Femur (tissue), 1 donor: ENCODE results near the gene BPIFA3.

Experiments used
- DNase-seq: peaks from one replicate; pipeline ENCODE4 v3.0.0-alpha.2; 2017

BPIFA3 gene

DNA sequence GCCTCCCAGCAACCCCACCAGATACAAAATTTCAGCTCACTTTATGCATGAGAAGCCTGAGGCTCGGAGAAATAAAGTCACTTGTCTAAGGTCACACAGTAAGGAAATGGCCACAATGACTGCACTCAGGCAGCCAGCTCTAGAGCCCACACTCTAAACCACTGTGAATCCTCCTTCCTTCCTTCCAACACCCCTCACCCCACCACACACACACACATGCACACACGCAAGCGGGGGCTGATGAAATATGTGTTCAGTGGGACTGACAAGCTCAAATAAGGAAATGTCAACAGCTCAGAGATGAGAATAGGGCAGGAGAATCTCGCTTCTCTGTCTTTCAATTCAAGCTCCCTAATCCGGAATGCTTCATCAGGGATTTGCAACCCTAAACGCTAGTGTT lies 12.7 kb downstream of the BPIFA3 start:
- no peak for DNase-seq

- no peak for DNase-seq
Measured at GRCh38 chr20:33231237-33231636, 14.1 kb downstream of the BPIFA3 start.

- DNase-seq: no peak
Measured at GRCh38 chr20:33232486-33233072, 15.4 kb downstream of the BPIFA3 start.

DNA sequence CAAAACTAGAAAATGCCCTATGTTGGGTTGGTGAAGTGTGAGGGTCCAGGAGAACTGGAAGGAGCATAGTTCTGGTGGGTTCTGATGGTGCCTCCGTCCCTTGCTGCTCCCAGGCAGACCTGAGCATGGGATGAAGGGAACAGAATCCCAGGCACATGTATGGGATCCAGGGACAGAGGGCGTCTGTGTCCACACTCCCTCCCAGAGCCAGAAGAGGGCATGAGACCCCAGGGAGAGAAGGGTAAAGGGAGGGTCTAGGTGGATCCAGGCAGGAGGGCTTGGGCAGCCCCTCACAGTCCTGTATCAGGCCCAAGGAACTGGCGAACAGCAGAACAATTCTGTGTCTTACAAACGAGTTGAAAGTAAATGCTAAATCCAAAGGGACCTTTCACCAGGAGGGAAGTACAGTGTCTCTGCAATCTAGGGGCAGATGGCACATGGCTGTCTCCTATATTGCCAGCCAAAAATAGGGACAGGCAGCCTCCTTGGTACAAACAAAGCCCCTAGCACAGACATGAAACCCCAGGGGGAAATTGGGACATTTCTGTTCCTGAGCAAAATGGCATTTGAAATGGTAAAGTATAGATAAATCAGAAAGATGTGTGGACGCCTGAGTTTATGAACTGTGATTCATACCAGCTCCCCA lies 16.1 kb downstream of the BPIFA3 start:
- no peak for DNase-seq

- no peak for DNase-seq
Measured at GRCh38 chr20:33234050-33234449, 16.9 kb downstream of the BPIFA3 start.

- no peak for DNase-seq
Measured at GRCh38 chr20:33235696-33236095, 18.5 kb downstream of the BPIFA3 start, which contains the start of gene BPIFA1. BPIFA1 (plus strand) TSS chr20:33235996; CDS start chr20:33237712, 1,716 bp downstream.

- no peak for DNase-seq
Measured at GRCh38 chr20:33236351-33236750, 19.2 kb downstream of the BPIFA3 start.

DNA sequence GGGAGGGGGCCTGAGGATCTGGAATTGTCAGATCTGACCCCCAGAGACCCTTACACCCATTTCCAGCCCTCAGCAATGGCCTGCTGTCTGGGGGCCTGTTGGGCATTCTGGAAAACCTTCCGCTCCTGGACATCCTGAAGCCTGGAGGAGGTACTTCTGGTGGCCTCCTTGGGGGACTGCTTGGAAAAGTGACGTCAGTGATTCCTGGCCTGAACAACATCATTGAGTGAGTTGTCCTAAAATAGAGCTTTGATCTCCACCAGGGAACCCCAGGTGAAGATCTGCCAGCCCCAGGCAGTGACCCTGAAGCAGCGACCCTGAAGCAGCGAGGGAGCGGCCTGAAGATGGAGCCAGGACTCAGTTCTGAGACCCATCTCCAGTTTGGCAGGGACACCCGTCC lies 20.8 kb downstream of the BPIFA3 start:
- no peak for DNase-seq

GRCh38 chr20:33239418-33239817 lies 22.3 kb downstream of the BPIFA3 start:
- no peak for DNase-seq

DNA sequence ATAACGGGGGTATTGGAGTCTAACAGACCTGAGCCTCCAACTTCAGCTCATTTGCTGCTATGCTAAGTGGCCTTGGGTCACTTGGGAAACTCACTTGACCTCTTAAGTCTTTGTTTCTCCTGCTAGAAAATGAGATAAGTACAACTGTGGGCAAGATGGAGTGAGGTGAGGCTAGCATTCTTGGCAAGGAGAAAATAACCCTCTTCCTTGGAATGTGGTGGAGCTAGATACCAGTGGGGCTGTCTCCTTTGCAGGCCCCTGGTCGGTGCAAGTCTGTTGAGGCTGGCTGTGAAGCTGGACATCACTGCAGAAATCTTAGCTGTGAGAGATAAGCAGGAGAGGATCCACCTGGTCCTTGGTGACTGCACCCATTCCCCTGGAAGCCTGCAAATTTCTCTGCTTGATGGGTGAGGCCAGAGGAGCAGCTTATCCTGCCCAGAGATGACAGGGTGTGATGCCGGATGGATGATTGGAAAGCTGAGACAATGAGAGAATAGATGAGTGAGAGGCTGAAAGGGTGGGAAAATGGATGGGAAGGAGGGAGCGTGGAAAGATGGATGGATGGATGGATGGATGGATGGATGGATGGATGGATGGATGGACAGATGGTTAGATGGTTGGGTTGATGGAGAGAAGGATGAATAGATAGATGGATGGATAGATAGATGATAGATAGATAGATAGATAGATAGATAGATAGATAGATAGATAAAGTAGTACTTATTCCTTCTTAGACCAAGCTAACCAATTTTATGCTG lies 23.0 kb downstream of the BPIFA3 start:
- no peak for DNase-seq

DNA sequence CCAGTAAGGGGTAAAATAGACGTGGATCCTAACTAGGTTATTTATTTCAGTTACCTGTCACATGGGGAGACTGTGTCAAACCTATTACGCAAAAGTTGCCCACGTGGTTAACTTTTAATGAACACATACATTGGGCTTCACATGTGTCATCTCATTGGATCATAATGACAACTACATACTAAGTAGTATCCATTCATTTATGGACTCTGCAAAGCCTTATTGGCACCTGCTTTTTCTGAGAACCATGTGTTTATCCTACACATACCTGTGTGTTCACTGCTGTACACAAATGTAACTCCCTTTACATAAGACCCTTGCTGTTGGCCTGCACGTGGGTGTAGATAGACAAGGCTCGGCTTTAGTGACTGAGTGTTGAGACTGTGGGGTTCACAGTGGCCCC lies 23.8 kb downstream of the BPIFA3 start:
- no peak for DNase-seq

DNA sequence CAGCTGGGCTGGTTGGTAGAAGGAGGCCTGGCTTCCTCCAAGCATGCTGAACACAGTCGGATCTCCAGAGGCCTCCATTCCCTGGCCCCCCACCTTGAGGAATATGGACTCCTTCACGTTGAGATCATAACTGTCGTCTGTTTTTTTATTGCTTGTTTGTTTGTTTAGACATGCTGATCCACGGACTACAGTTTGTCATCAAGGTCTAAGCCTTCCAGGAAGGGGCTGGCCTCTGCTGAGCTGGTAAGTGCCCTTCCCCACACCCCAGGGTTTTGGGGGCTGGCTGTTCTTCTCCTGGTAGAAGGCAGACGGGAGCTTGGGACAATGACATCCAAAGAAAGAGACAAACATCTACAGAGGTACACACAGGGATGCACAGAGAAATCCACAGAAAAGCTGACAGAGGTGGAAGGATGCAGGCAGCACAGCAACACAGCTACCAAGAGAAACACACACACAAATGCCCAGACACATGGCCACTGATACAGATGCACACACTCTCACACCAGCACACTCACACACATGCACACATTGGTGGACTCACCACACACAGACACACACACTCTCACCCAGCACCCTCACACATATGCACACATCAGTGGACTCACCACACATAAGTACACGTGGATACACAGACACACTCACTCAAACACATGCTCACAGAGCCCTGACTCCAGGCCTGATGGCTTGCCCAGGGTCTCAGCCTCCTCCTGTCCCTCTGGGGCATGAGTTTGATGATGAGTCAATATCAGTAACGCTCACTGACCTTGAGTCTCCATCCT lies 25.4 kb downstream of the BPIFA3 start:
- no peak for DNase-seq

GRCh38 chr20:33246077-33246476 lies 28.9 kb downstream of the BPIFA3 start:
- no peak for DNase-seq

- no peak for DNase-seq
Measured at GRCh38 chr20:33249456-33249855, 32.3 kb downstream of the BPIFA3 start.

GRCh38 chr20:33250666-33251065 lies 33.5 kb downstream of the BPIFA3 start:
- DNase-seq: no peak

DNA sequence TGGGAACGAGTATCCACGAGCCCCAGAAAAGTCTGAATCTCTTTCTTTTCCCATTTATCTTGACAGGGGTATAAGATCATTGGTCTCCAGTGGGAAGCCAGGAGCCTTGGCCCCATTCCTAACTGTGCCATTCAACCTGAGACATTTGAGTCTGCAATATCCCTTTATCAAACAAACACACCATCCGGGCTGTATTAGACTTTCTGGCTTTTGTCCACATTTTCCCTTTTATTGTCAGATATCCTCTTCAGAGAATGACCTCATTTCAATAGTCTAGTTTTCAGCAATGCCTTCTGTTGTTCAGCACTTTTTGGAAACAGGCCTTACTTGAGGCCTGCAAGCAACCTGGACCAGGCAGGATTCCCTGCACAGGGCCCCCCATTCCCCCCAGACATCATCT lies 34.3 kb downstream of the BPIFA3 start:
- DNase-seq: no peak

DNA sequence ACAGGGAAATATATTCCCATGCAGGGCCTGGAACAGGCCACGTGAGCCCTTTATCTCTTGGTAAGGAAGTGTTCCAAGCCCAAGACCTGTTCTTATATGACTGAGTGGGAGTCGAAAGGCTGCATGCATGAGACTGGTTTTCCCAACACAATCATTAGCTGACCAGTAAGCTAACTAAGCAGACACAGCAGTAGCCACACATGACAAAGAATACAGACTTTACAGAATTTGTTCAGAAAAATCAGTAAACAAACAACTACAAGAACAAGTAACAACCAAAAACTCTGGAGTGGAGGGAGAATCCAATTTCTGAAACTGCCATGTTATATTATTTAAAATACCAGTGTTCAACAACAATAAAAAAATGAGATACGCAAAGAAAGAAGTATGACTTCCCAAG lies 35.3 kb downstream of the BPIFA3 start:
- DNase-seq: no peak

- no peak for DNase-seq
Measured at GRCh38 chr20:33255005-33255404, 37.9 kb downstream of the BPIFA3 start.

DNA sequence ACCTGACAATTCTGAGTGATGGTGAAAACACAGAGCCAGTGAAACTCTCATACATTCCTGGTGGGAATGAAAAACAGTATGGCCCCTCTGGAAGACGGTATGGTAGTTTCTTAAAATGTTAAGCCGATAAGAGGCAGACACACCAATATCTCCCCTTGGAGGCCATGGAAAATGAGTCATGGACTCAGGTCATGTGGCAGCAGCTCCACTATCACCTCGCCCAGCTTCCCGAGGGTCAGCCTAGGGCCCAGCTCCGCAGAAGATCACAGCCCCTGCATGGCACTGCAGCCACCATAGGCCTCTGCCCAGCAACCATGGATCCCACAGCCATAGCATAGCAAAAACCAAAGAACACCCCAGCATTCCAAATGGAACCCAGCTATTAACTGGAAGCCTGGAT lies 40.1 kb downstream of the BPIFA3 start:
- DNase-seq: no peak

GRCh38 chr20:33259371-33259770 lies 42.2 kb downstream of the BPIFA3 start:
- no peak for DNase-seq

DNA sequence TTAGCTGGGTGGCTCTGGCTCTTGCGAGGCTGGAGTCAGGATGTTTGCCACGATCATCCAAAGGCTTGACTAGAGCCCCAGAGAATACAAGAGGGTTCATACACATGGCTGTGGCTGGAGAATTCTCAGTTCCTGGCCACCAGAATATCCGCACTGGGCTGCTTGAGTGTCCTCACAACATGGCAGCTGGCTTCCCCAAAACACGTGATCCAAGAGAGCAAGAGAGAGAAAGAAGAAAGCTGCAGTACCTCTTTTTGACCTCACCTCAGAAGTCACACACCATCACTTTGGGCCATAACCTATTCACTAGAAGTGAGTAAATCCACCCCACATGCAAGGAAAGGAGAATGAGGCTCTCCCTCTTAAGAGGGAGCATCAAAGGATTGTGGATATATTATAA lies 44.3 kb downstream of the BPIFA3 start:
- no peak for DNase-seq

- peak; percentile 50 for DNase-seq
Measured at GRCh38 chr20:33262658-33263065, 45.5 kb downstream of the BPIFA3 start.

DNA sequence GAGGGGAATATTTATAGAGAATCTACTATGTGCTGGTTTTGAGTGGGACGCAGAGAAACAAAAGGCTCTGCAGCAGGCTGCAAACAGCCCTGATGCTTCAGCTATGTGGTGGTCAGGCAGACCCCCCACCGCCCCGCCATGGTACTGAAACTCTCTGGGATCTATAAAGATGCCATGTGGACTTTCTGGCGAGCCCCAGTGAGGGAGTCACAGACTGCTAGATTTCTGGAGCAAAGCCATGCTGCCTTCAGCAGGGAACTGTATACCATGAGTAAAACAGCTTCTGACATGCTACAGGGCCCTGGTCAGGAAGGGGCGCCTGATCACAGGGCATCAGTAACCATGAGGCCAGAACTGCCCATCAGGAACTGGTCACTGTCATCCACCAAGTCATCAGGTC lies 46.6 kb downstream of the BPIFA3 start:
- no peak for DNase-seq
